Gastroesophageal sphincter (tissue), 4 donors: ENCODE data around the gene RAD51B. TPM values are rescaled to one million over a fixed set of nuclear protein-coding genes. Genes with fewer than 3 reads are reported as not detected.

Experiments used
- ATAC-seq: fragments of 150-250 bp; one replicate; pipeline ENCODE4 v1.9.1; 2016; ENCODE audit warnings: mild to moderate bottlenecking, moderate library complexity
- H3K27ac ChIP-seq, 4 donors: fragments of 200-600 bp; sonication (generic) in 3 of 4; 1 replicate in 3 of 4; 2 replicates in 1 of 4; pipeline ENCODE4 v1.5.1; 2016 to 2019
- H3K27me3 ChIP-seq: fragments of 200-600 bp; sonication (generic); one replicate; pipeline ENCODE4 v1.5.1; 2019
- H3K36me3 ChIP-seq, 2 donors: fragments of 200-600 bp; sonication (generic); one replicate each; pipeline ENCODE4 v1.5.1; 2019; ENCODE audit warnings: control low read depth in 1 of 2
- H3K4me1 ChIP-seq, 3 donors: fragments of 200-600 bp; sonication (generic); 1 replicate in 2 of 3; 2 replicates in 1 of 3; pipeline ENCODE4 v1.5.1; 2016 to 2019; ENCODE audit warnings: control low read depth in 2 of 3
- H3K4me3 ChIP-seq, 2 donors: fragments of 200-600 bp; sonication (generic); one replicate each; pipeline ENCODE4 v1.5.1; 2019; ENCODE audit warnings: mild to moderate bottlenecking in 1 of 2, moderate library complexity in 1 of 2
- H3K9me3 ChIP-seq, 3 donors: fragments of 200-600 bp; sonication (generic); one replicate each; pipeline ENCODE4 v1.5.1; 2017 to 2019; ENCODE audit warnings: control low read depth in 2 of 3
- CTCF ChIP-seq, 4 experiments: fragments of 200-600 bp in 2 of 4; fragments of 450-650 bp in 2 of 4; sonication (generic) in 1 of 4; IDR thresholded peaks; one replicate each; pipeline ENCODE4 v1.5.1; 2017 to 2019; ENCODE audit warnings: antibody characterized with exemption in 4 of 4, mild to moderate bottlenecking in 2 of 4, moderate library complexity in 2 of 4
- EP300 ChIP-seq: sonication (generic); formaldehyde crosslinking; IDR thresholded peaks from one replicate; pipeline ENCODE4 v1.6.1; 2017; ENCODE audit warnings: antibody characterized with exemption, mild to moderate bottlenecking
- POLR2A ChIP-seq, 2 donors: fragments of 450-650 bp; IDR thresholded peaks; one replicate each; pipeline ENCODE4 v1.6.1; 2017; ENCODE audit warnings: antibody characterized with exemption in 2 of 2, mild to moderate bottlenecking in 2 of 2, moderate library complexity in 1 of 2
- POLR2AphosphoS5 ChIP-seq: sonication (generic); formaldehyde crosslinking; IDR thresholded peaks from one replicate; pipeline ENCODE4 v1.6.1; 2017; ENCODE audit warnings: antibody characterized with exemption
- WGBS, 2 donors: methylation state at CpG; one replicate each; pipeline ENCODE4 v1.1.5; 2018; ENCODE audit warnings: low coverage in 1 of 2; 5-methylcytosine and 5-hydroxymethylcytosine counted together
- total RNA-seq, 4 donors: library from RNA; depleted of rRNA; stranded (reverse); fragments of >200 nt; gene quantifications; one replicate each; pipeline ENCODE4 v1.1.0, GENCODE V29; 2016

Gene RAD51B
- total RNA-seq, 4 donors from 2014 or later, result 5.1 to 7.0 (median 6.0) TPM

DNA sequence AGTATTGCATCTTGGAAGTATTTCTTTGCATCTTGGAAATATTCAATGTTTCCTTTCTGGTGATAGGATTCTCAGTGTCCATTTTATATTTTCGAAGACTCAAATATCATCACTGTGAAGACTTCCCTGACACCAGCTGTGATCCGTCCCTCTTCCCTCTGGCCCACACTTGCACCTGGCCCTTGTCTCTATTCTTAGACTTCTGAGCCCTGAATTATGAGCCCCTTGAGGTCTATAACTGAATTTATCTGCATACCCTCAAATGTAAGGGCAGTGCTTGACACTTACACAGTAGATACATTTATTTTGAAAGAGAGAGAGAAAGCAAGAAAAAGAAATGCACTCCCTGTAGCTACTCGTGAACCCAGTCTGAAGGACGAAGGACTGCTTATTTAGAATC is 596.6 kb downstream of the RAD51B start:
- 72 to 78% methylated on average over 4 of the region's 4 CpGs for WGBS, 2 donors
- peaks cover 0 to 65% (median 0%) of the 10 kb centered on the region in 3 donors for H3K4me1 ChIP-seq
- no peaks in the 10 kb centered on the region for H3K9me3 ChIP-seq
- H3K4me3 ChIP-seq, result no peak overlapping the region
- no peaks in the 10 kb centered on the region for H3K27me3 ChIP-seq
- H3K36me3 ChIP-seq, result no peaks in the 10 kb centered on the region
- peak overlapping the region in 3 of 4 donors; percentile 25 to 75 (median 68) for H3K27ac ChIP-seq
- no peak for ATAC-seq
- TF ChIP-seq POLR2AphosphoS5, result no peak
- TF ChIP-seq CTCF (IDR thresholded peaks at IDR 0.05), result no peak
- no peak for TF ChIP-seq POLR2A (IDR thresholded peaks at IDR 0.05)
- no peak for TF ChIP-seq EP300

GRCh38 chr14:68417009-68417650 is 597.6 kb downstream of the RAD51B start:
- no peaks in the 10 kb centered on the region for H3K9me3 ChIP-seq
- no peak for ATAC-seq
- H3K36me3 ChIP-seq, result no peaks in the 10 kb centered on the region
- H3K27ac ChIP-seq, result peak overlapping the region in 3 of 4 donors; percentile 25 to 75 (median 68)
- H3K27me3 ChIP-seq, result no peaks in the 10 kb centered on the region
- 84 to 91% methylated on average over 4 to 5 of the region's 5 CpGs for WGBS, 2 donors
- H3K4me3 ChIP-seq, result no peak overlapping the region
- peaks cover 0 to 66% (median 0%) of the 10 kb centered on the region in 3 donors for H3K4me1 ChIP-seq
- TF ChIP-seq EP300 (no peak), POLR2A (IDR thresholded peaks at IDR 0.05) (no peak)

DNA sequence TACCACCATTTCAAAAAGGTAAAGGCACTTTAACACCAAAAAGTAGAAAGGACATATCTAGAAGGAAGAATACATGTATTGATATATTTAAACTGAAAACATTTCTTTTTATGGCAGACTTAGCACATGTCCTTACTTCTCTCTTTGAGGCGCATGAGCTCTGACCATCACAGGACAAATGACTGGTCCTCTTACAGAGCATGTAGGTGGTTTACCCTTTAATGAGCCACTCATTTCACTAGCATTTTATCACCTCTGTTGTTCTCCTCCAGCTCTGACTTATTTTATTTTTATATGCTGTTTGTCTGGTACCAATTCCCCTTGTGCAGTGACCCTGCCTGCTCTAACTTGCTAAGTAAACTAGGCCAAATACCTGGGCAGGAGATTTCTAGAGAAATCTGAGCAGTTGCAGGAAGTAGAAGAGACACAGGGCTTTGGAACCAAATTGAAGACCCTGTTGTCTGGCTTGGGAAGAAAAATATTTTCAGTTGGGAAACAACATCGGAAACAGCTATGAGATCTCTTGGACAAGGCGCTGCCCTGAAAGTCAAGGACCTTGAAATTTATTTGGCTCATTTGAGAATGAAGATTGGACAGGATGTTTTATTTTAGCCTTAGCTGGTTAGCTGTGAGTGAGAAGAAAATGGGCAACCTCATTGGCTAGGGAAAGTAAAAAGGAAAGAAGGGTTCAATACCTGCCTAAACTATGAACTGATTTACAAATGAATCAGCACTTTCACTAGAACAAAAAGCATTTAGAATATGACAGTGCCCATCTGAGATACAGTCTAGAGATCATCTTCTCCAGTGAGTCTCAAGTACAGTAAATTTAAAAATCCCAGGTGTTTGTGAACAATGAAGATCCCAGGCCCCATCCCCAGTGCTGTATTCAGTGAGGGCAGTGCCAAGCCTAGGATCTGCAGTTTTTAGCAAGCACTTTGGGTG is 598.9 kb downstream of the RAD51B start:
- no peak for TF ChIP-seq CTCF (IDR thresholded peaks at IDR 0.05)
- TF ChIP-seq POLR2A (IDR thresholded peaks at IDR 0.05), result no peak
- no peak for TF ChIP-seq EP300
- TF ChIP-seq POLR2AphosphoS5, result no peak

DNA sequence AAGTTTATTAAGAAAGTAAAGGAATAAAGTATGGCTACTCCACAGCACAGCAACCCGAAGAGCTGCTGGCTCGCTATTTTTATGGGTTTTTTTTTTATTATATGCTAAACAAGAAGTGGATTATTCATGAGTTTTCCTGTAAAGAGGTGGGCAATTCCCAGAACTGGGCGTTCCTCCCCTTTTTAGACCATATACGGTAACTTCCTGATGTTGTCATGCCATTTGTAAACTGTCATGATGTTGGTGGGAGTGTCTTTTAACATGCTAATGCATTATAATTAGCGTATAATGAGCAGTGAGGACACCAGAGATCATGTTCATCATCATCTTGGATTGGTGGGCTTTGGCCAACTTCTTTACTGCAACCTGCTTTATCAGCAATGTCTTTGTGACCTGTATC is 600.8 kb downstream of the RAD51B start:
- 75 to 88% methylated on average over 5 of the region's 5 CpGs for WGBS, 2 donors
- H3K4me1 ChIP-seq, result peaks cover 0 to 49% (median 0%) of the 10 kb centered on the region in 3 donors
- H3K9me3 ChIP-seq, result no peaks in the 10 kb centered on the region
- TF ChIP-seq POLR2AphosphoS5 (no peak), CTCF (IDR thresholded peaks at IDR 0.05) (no peak), POLR2A (IDR thresholded peaks at IDR 0.05) (no peak), EP300 (no peak)
- no peak for ATAC-seq
- H3K27ac ChIP-seq, result no peak overlapping the region
- H3K27me3 ChIP-seq, result no peaks in the 10 kb centered on the region
- H3K4me3 ChIP-seq, result no peak overlapping the region
- no peaks in the 10 kb centered on the region for H3K36me3 ChIP-seq

More for the DNA sequence above, 598.9 kb downstream of the RAD51B start:
- peaks cover 0 to 66% (median 0%) of the 10 kb centered on the region in 3 donors for H3K4me1 ChIP-seq
- no peaks in the 10 kb centered on the region for H3K27me3 ChIP-seq
- no peaks in the 10 kb centered on the region for H3K36me3 ChIP-seq
- H3K9me3 ChIP-seq, result no peaks in the 10 kb centered on the region
- H3K27ac ChIP-seq, result peak overlapping the region in 2 of 4 donors; percentile 20
- ATAC-seq, result no peak
- 62 to 75% methylated on average over 2 to 3 of the region's 3 CpGs for WGBS, 2 donors
- H3K4me3 ChIP-seq, result no peak overlapping the region

GRCh38 chr14:68421116-68421515 is 601.5 kb downstream of the RAD51B start:
- no peak overlapping the region for H3K4me3 ChIP-seq
- TF ChIP-seq POLR2AphosphoS5 (no peak), EP300 (no peak), CTCF (IDR thresholded peaks at IDR 0.05) (no peak), POLR2A (IDR thresholded peaks at IDR 0.05) (no peak)
- no peaks in the 10 kb centered on the region for H3K27me3 ChIP-seq
- no peaks in the 10 kb centered on the region for H3K36me3 ChIP-seq
- no peak for ATAC-seq
- 67% methylated on average over 3 of the region's 3 CpGs; no CpG with 5 or more reads in 1 of the 2 donors for WGBS, 2 donors
- no peaks in the 10 kb centered on the region for H3K9me3 ChIP-seq
- peaks cover 0 to 41% (median 0%) of the 10 kb centered on the region in 3 donors for H3K4me1 ChIP-seq
- no peak overlapping the region for H3K27ac ChIP-seq
